ENCODE data around the gene MYCBPAP. TPM values are rescaled to one million over a fixed set of nuclear protein-coding genes. Genes with fewer than 3 reads are reported as not detected.

Gene MYCBPAP
- total RNA-seq, 4 donors from 2014 or later: 0.78 to 3.2 (median 1.6) TPM

- Histone ChIP-seq H3K36me3 (no peaks in the 10 kb centered on the region), H3K4me3 (replicated peaks in 1 of 3) (no peak overlapping the region), H3K27ac (no peak overlapping the region), H3K27me3 (no peaks in the 10 kb centered on the region), H3K4me1 (peaks cover 23 to 30% of the 10 kb centered on the region in 2 donors), H3K9me3 (no peaks in the 10 kb centered on the region)
- TF ChIP-seq POLR2A (IDR thresholded peaks at IDR 0.05): no peak
- no peak for TF ChIP-seq CTCF (IDR thresholded peaks at IDR 0.05)
- intact Hi-C loops (cut with DNase I): loop anchor here (5.0 kb wide), 2 partner anchors 162 to 297 kb away; partner anchors contain the start of gene ANKRD40
- no peak for DNase-seq
- 62% methylated on average over 8 of the region's 8 CpGs for WGBS, 2 donors
These were observed 37.1 kb downstream of the MYCBPAP start for GRCh38 chr17:50545311-50545710.

- no peaks in the 10 kb centered on the region for H3K9me3 ChIP-seq
- intact Hi-C loops (cut with DNase I): loop anchor here (5.0 kb wide), 2 partner anchors 161 to 296 kb away; partner anchors contain the start of gene ANKRD40
- H3K27me3 ChIP-seq: no peaks in the 10 kb centered on the region
- no peak overlapping the region for H3K4me3 ChIP-seq (replicated peaks in 1 of 3)
- 50 to 59% methylated on average over 3 to 4 of the region's 4 CpGs for WGBS, 2 donors
- peaks cover 17 to 27% of the 10 kb centered on the region in 2 donors for H3K4me1 ChIP-seq
- H3K36me3 ChIP-seq: no peaks in the 10 kb centered on the region
- no peak for DNase-seq
- H3K27ac ChIP-seq: no peak overlapping the region
- no peak for TF ChIP-seq POLR2A (IDR thresholded peaks at IDR 0.05)
- TF ChIP-seq CTCF (IDR thresholded peaks at IDR 0.05): no peak
These were observed 38.4 kb downstream of the MYCBPAP start for GRCh38 chr17:50546701-50547034.

GRCh38 chr17:50547035-50547735, 38.9 kb downstream of the MYCBPAP start, which contains the start of gene SPATA20:
TSS of gene SPATA20 (plus strand) at chr17:50547174. CDS start at chr17:50547209, 35 bp downstream.
- peak; percentile 66 to 91 for TF ChIP-seq POLR2A (IDR thresholded peaks at IDR 0.05)
- TF ChIP-seq CTCF (IDR thresholded peaks at IDR 0.05): peak; percentile 98 to 100 (median 99)
- Histone ChIP-seq H3K27me3 (no peaks in the 10 kb centered on the region), H3K36me3 (no peaks in the 10 kb centered on the region), H3K9me3 (no peaks in the 10 kb centered on the region), H3K4me1 (peaks cover 16 to 26% of the 10 kb centered on the region in 2 donors), H3K4me3 (replicated peaks in 1 of 3) (peak within 1 kb of the TSS in 2 of 3 donors; percentile 38 to 56), H3K27ac (peak within 1 kb of the TSS; percentile 76 to 90 (median 82))
- DNase-seq: peak; percentile 96 to 97
- intact Hi-C loops (cut with DNase I): loop anchor here (5.0 kb wide), 2 partner anchors 160 to 295 kb away; partner anchors contain the start of gene ANKRD40
- WGBS, 2 donors: 6% methylated on average over 13 to 15 of the region's 42 CpGs

- H3K4me1 ChIP-seq: peaks cover 11 to 20% of the 10 kb centered on the region in 2 donors
- peak overlapping the region; percentile 76 to 90 (median 82) for H3K27ac ChIP-seq
- H3K9me3 ChIP-seq: no peaks in the 10 kb centered on the region
- no peaks in the 10 kb centered on the region for H3K27me3 ChIP-seq
- no peak for TF ChIP-seq POLR2A (IDR thresholded peaks at IDR 0.05)
- TF ChIP-seq CTCF (IDR thresholded peaks at IDR 0.05): no peak
- H3K4me3 ChIP-seq (replicated peaks in 1 of 3): peak overlapping the region in 1 of 3 donors; percentile 56
- intact Hi-C loops (cut with DNase I): loop anchor here (5.0 kb wide), 2 partner anchors 160 to 295 kb away; partner anchors contain the start of gene ANKRD40
- WGBS, 2 donors: 72 to 76% methylated on average over 4 to 5 of the region's 5 CpGs
- no peaks in the 10 kb centered on the region for H3K36me3 ChIP-seq
- peak in 1 of 2 donors; percentile 33 for DNase-seq
These were observed 39.5 kb downstream of the MYCBPAP start for GRCh38 chr17:50547736-50548083.

- intact Hi-C loops (cut with DNase I): loop anchor here (5.0 kb wide), 2 partner anchors 158 to 293 kb away; partner anchors contain the start of gene ANKRD40
- DNase-seq: no peak
- no peaks in the 10 kb centered on the region for H3K27me3 ChIP-seq
- H3K9me3 ChIP-seq: no peaks in the 10 kb centered on the region
- peaks cover 8 to 15% of the 10 kb centered on the region in 2 donors for H3K4me1 ChIP-seq
- TF ChIP-seq CTCF (IDR thresholded peaks at IDR 0.05) (no peak), POLR2A (IDR thresholded peaks at IDR 0.05) (no peak)
- no peak overlapping the region for H3K27ac ChIP-seq
- no peak overlapping the region for H3K4me3 ChIP-seq (replicated peaks in 1 of 3)
- no peaks in the 10 kb centered on the region for H3K36me3 ChIP-seq
- WGBS, 2 donors: 91 to 92% methylated on average over 15 to 17 of the region's 18 CpGs
These were observed 40.6 kb downstream of the MYCBPAP start for GRCh38 chr17:50548831-50549230.

Data from thyroid gland (tissue), 4 donors.